Endothelial cell of umbilical vein (primary cell): ENCODE data around the gene ESPNL.

Source experiments
- EZH2 ChIP-seq: IDR thresholded peaks from 2 replicates; pipeline ENCODE4 v1.6.1; 2012; ENCODE audit warnings: borderline replicate concordance, low read depth, mild to moderate bottlenecking, moderate library complexity, low read length, inconsistent platforms; ENCODE audit not compliant: severe bottlenecking
- JUN ChIP-seq: IDR thresholded peaks from 2 replicates; pipeline ENCODE4 v1.6.1; 2011; ENCODE audit warnings: borderline replicate concordance, low read depth; ENCODE audit not compliant: insufficient read length, insufficient read depth
- MYC ChIP-seq: IDR thresholded peaks from one replicate; pipeline ENCODE4 v1.6.1; 2011; ENCODE audit warnings: mild to moderate bottlenecking, low read depth, low read length
- POLR2A ChIP-seq: IDR thresholded peaks from 2 replicates; pipeline ENCODE4 v1.6.1; 2012; ENCODE audit warnings: low read depth, mild to moderate bottlenecking, control low read depth, low read length
- POLR2AphosphoS5 ChIP-seq: IDR thresholded peaks from 2 replicates; pipeline ENCODE4 v1.6.1; 2012; ENCODE audit warnings: low read depth, mild to moderate bottlenecking, control low read depth, low read length, moderate library complexity; ENCODE audit not compliant: insufficient read depth
- TF ChIP-seq, protein P1 (sequence below), 2 donors: IDR thresholded peaks; 1 replicate in 1 of 2; 2 replicates in 1 of 2; pipeline ENCODE4 v1.5.1; 2011; ENCODE audit warnings: low read length in 2 of 2, mild to moderate bottlenecking in 2 of 2, moderate library complexity in 2 of 2, control low read depth in 1 of 2, inconsistent platforms in 1 of 2, low read depth in 1 of 2; ENCODE audit not compliant: insufficient read depth in 1 of 2; ENCODE audit errors: extremely low read depth in 1 of 2
- TF ChIP-seq, protein P2 (sequence below): IDR thresholded peaks from 2 replicates; pipeline ENCODE4 v1.6.1; 2011; ENCODE audit not compliant: insufficient read depth, insufficient read length

- TF ChIP-seq EZH2 (no peak), JUN (no peak), POLR2A (no peak), POLR2AphosphoS5 (no peak), MYC (no peak)
- TF ChIP-seq, protein P1, sequence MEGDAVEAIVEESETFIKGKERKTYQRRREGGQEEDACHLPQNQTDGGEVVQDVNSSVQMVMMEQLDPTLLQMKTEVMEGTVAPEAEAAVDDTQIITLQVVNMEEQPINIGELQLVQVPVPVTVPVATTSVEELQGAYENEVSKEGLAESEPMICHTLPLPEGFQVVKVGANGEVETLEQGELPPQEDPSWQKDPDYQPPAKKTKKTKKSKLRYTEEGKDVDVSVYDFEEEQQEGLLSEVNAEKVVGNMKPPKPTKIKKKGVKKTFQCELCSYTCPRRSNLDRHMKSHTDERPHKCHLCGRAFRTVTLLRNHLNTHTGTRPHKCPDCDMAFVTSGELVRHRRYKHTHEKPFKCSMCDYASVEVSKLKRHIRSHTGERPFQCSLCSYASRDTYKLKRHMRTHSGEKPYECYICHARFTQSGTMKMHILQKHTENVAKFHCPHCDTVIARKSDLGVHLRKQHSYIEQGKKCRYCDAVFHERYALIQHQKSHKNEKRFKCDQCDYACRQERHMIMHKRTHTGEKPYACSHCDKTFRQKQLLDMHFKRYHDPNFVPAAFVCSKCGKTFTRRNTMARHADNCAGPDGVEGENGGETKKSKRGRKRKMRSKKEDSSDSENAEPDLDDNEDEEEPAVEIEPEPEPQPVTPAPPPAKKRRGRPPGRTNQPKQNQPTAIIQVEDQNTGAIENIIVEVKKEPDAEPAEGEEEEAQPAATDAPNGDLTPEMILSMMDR (IDR thresholded peaks at IDR 0.05; ENCODE audit: extremely low read depth in 1 of 2, insufficient read depth in 1 of 2, low read depth in 1 of 2, low read length in 2 of 2), result no peak
- TF ChIP-seq, protein P2, sequence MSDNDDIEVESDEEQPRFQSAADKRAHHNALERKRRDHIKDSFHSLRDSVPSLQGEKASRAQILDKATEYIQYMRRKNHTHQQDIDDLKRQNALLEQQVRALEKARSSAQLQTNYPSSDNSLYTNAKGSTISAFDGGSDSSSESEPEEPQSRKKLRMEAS, result no peak
Observed at GRCh38 chr2:238148981-238149380, 48.8 kb downstream of the ESPNL start.
